Fibroblast of villous mesenchyme (primary cell): ENCODE measurements around the gene APBA3. TPM values are rescaled to one million over a fixed set of nuclear protein-coding genes. Genes with fewer than 3 reads are reported as not detected.

Experiments
- DNase-seq: peaks from one replicate; pipeline ENCODE4 v3.0.0-alpha.2; 2010; ENCODE audit warnings: low read depth
- H3K4me3 ChIP-seq: 2 replicates; pipeline ENCODE4 v1.5.1; 2011; ENCODE audit warnings: low read depth, mild to moderate bottlenecking, low read length
- total RNA-seq: library from RNA; depleted of rRNA; stranded (reverse); fragments of >200 nt; gene quantifications from 2 replicates; pipeline ENCODE4 v1.2.3, GENCODE V29; 2012
- TF ChIP-seq, protein P1 (sequence below): IDR thresholded peaks from 2 replicates; pipeline ENCODE4 v1.5.1; 2012; ENCODE audit warnings: low read depth, mild to moderate bottlenecking, low read length; ENCODE audit not compliant: insufficient read depth

The APBA3 gene
- total RNA-seq, 1 donor: 19.4 TPM

DNA sequence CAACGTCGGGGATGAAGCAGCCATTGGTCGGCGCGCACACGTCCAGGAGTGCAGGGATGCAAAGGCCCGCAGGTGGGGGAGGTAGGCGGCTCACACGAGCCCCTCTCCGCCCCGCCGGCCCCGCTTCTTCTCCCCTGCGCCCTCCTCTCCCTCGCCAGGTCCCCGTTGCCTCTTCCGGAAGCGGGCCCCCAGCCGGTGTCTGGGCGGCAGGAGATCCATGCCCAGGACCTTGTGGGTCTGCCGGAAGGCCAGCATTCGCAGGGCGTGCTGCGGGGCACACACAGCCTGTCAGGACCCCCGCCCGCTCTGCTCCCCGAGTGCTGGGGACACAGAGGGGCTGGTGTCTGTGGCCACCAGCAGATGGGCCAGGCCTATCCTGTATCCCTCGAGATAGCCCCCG lies 44.4 kb upstream of the APBA3 start:
- DNase-seq: no peak
- no peak overlapping the region for H3K4me3 ChIP-seq
- TF ChIP-seq, protein P1, sequence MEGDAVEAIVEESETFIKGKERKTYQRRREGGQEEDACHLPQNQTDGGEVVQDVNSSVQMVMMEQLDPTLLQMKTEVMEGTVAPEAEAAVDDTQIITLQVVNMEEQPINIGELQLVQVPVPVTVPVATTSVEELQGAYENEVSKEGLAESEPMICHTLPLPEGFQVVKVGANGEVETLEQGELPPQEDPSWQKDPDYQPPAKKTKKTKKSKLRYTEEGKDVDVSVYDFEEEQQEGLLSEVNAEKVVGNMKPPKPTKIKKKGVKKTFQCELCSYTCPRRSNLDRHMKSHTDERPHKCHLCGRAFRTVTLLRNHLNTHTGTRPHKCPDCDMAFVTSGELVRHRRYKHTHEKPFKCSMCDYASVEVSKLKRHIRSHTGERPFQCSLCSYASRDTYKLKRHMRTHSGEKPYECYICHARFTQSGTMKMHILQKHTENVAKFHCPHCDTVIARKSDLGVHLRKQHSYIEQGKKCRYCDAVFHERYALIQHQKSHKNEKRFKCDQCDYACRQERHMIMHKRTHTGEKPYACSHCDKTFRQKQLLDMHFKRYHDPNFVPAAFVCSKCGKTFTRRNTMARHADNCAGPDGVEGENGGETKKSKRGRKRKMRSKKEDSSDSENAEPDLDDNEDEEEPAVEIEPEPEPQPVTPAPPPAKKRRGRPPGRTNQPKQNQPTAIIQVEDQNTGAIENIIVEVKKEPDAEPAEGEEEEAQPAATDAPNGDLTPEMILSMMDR: no peak

DNA sequence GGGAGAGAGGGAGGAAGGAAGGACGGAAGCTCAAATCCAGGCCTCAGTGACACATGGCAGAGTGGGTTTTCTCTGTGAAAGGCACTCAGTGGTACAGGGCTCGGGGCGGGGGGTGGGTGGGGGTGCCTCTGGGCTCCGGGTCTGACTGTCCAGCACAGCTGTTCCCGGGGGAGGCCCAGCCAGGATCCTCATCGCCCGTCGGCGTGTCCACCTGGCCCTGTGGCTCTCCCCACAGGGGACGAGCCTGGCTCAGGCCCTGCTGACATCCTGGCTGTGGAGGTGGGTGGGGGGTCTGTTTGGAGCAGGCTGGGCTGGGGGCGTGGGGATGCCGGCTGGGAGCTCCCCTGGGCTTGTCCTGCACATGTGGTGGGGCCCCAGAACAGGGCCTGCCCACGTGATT lies 42.9 kb upstream of the APBA3 start:
- TF ChIP-seq, protein P1: no peak
- no peak overlapping the region for H3K4me3 ChIP-seq
- no peak for DNase-seq

GRCh38 chr19:3803986-3804385 lies 42.5 kb upstream of the APBA3 start:
- DNase-seq: no peak
- H3K4me3 ChIP-seq: no peak overlapping the region
- TF ChIP-seq, protein P1: no peak

DNA sequence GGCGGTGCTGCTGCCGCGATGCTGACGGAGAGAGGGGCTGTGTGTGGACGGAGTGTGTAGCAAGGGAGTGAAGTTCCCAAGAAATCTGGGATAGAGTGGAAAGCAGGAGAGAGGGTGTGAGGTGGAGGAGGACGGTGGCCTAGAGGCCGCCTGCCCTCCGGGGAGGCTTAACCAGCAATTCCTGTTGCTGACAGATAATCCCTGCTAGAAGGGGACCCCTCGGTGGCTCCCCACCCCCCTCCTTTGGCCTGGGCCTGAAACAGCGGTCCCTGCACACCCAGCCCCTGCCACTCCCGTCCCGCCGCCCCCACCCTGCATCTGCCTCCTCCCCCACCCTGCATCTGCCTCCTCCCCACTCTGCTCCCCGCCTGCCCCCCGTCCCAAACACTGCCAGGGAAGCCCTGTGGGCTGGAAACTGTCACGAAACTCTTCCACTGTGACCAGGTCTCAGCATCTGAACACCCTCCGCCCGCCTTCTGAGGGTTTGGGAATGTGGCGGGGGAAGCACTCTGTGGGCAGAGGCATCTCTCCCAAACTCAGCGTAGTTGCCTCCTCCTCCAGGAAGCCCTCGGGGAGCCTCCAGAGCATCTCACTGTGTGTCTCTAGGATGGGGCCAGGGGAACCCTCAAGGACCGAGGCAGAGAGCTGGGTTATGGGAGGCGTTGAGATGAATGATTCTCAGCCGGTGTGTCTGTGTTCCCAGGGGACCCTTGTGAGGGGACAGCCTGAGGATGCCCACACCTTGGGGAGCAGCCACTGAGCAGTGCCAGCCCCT lies 41.8 kb upstream of the APBA3 start:
- H3K4me3 ChIP-seq: no peak overlapping the region
- no peak for DNase-seq
- TF ChIP-seq, protein P1: no peak

DNA sequence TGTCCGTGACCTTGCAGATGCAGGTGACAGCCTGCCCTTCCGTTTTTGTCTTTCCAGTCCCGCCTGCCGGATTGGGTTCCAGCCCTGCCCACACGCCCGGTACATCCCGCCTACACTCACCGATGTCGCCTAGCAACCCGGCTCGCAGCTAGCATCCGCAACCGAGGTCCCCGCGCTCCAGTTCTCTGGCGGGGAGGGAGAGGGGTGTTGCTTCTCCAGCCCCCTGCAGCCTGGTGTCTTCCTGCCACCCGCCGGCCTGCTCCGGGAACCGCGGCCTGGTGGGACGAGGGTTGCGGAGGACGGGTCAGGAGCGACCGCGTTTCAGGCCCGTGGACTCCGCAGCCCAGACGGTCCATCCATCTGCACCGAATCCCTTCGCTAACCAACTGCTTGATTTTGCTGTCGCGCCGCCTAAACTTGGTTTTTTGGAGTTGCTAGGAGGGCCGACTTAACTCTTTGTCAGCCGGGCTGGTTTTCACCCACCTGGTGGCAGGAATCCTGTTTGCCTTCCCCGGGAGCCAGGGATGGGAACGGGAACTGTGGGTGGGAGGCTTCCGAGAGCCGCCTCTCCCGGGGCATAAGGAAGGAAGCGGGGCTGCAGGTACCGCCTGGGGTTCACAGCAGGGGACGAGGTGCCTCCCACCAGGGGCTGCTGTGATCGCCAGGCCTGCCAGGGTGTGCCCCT lies 40.1 kb upstream of the APBA3 start:
- no peak for DNase-seq
- no peak overlapping the region for H3K4me3 ChIP-seq
- TF ChIP-seq, protein P1: peak; percentile 23

DNA sequence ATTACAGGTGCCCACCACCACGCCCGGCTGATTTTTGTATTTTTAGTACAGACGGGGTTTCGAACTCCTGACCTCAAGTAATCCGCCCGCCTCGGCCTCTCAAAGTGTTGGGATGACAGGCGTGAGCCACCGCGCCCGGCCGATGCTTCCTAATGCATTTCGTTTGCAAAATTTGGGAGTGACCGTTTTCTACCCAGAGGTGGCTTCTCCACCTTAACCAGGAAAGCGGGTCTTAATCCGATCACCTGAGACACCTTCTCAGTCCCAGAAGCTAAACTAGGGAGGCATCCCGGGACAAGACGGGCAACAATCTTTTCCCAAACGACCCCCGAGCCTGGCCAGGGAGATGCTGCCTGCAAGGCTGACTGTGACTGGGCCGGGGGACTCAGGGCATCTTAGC lies 39.5 kb upstream of the APBA3 start:
- no peak overlapping the region for H3K4me3 ChIP-seq
- no peak for DNase-seq
- TF ChIP-seq, protein P1: no peak
